Natural killer cell treated with Interleukin-12 subunit alpha and Interleukin-12 subunit beta and Interleukin-15 and Interleukin-18, amount 100 ng/mL, for 72 hours (primary cell): Measurements from ENCODE around the gene ENDOV. TPM values are rescaled to one million over a fixed set of nuclear protein-coding genes. Genes with fewer than 3 reads are reported as not detected.
A peak's percentile ranks its signal among the peaks of the same experiment; 100 is the strongest.

Experiments
- ATAC-seq, 2 donors: fragments of 150-1000 bp; cut with Tn5 transposase in 1 of 2; sonication (Bioruptor Pico), chemical (Tn5 transposase) in 1 of 2; 2 replicates each; pipeline ENCODE4 v1.10.0; 2021
- DNase-seq: peaks from one replicate; pipeline ENCODE4 v3.0.0; 2022; ENCODE audit warnings: low spot score
- H3K27ac Mint-ChIP-seq, 2 donors: 1 replicate in 1 of 2; 2 replicates in 1 of 2; pipeline ENCODE4 v1.8.0; 2022; ENCODE audit warnings: mixed read lengths in 2 of 2, mild to moderate bottlenecking in 1 of 2, moderate library complexity in 1 of 2
- H3K27me3 Mint-ChIP-seq, 2 donors: 1 replicate in 1 of 2; 2 replicates in 1 of 2; pipeline ENCODE4 v1.8.0; 2022; ENCODE audit warnings: mixed read lengths in 2 of 2
- H3K36me3 Mint-ChIP-seq: one replicate; pipeline ENCODE4 v1.8.0; 2022; ENCODE audit warnings: mixed read lengths
- H3K4me1 Mint-ChIP-seq, 2 donors: 1 replicate in 1 of 2; 2 replicates in 1 of 2; pipeline ENCODE4 v1.8.0; 2022; ENCODE audit warnings: low read depth in 2 of 2, mixed read lengths in 2 of 2, mild to moderate bottlenecking in 1 of 2
- H3K4me3 Mint-ChIP-seq: one replicate; pipeline ENCODE4 v1.8.0; 2022; ENCODE audit warnings: mixed read lengths
- H3K9me3 Mint-ChIP-seq: 2 replicates; pipeline ENCODE4 v1.8.0; 2022; ENCODE audit warnings: mixed read lengths
- total RNA-seq, 2 donors: library from RNA; stranded (reverse); gene quantifications; one replicate each; pipeline ENCODE4 v1.2.3, GENCODE V29; 2022

The ENDOV gene
- total RNA-seq, 2 donors from 2014 or later: 14.0 to 15.2 TPM

- ATAC-seq (no peak), DNase-seq (no peak)
- Mint-ChIP-seq H3K4me3 (peak overlapping the region; percentile 97), H3K36me3 (no peaks in the 10 kb centered on the region), H3K4me1 (peaks cover 31 to 33% of the 10 kb centered on the region in 2 donors), H3K27ac (peak overlapping the region; percentile 98), H3K9me3 (no peaks in the 10 kb centered on the region), H3K27me3 (peaks cover 3 to 16% of the 10 kb centered on the region in 2 donors)
These were observed 40.8 kb downstream of the ENDOV start for GRCh38 chr17:80455784-80456183.

- DNase-seq (no peak), ATAC-seq (no peak)
- Mint-ChIP-seq H3K36me3 (no peaks in the 10 kb centered on the region), H3K27ac (peak overlapping the region; percentile 47 to 58), H3K9me3 (no peaks in the 10 kb centered on the region), H3K4me1 (peaks cover 31 to 33% of the 10 kb centered on the region in 2 donors), H3K4me3 (peak overlapping the region; percentile 41), H3K27me3 (peaks cover 3 to 21% of the 10 kb centered on the region in 2 donors)
These were observed 41.7 kb downstream of the ENDOV start for GRCh38 chr17:80456465-80457235.

GRCh38 chr17:80457236-80457856 lies 42.4 kb downstream of the ENDOV start:
- peak in 1 of 2 donors; percentile 8 for ATAC-seq

GRCh38 chr17:80458016-80458415 lies 43.0 kb downstream of the ENDOV start:
- no peak for ATAC-seq
- Mint-ChIP-seq H3K4me1 (peaks cover 29 to 30% of the 10 kb centered on the region in 2 donors), H3K27me3 (peaks cover 3 to 21% of the 10 kb centered on the region in 2 donors), H3K36me3 (no peaks in the 10 kb centered on the region), H3K27ac (peak overlapping the region; percentile 47 to 58), H3K9me3 (no peaks in the 10 kb centered on the region), H3K4me3 (peak overlapping the region; percentile 41)
- DNase-seq: no peak

More at GRCh38 chr17:80457236-80457856, 42.4 kb downstream of the ENDOV start:
- H3K27ac Mint-ChIP-seq: peak overlapping the region; percentile 47 to 58
- DNase-seq: no peak
- no peaks in the 10 kb centered on the region for H3K9me3 Mint-ChIP-seq
- H3K27me3 Mint-ChIP-seq: peaks cover 3 to 21% of the 10 kb centered on the region in 2 donors
- peaks cover 30 to 31% of the 10 kb centered on the region in 2 donors for H3K4me1 Mint-ChIP-seq
- no peaks in the 10 kb centered on the region for H3K36me3 Mint-ChIP-seq
- peak overlapping the region; percentile 41 for H3K4me3 Mint-ChIP-seq

- DNase-seq (no peak), ATAC-seq (no peak)
- no peaks in the 10 kb centered on the region for H3K9me3 Mint-ChIP-seq
- H3K4me3 Mint-ChIP-seq: no peak overlapping the region
- peaks cover 17 to 18% of the 10 kb centered on the region in 2 donors for H3K4me1 Mint-ChIP-seq
- no peak overlapping the region for H3K27ac Mint-ChIP-seq
- H3K27me3 Mint-ChIP-seq: peaks cover 3 to 21% of the 10 kb centered on the region in 2 donors
- no peaks in the 10 kb centered on the region for H3K36me3 Mint-ChIP-seq
These were observed 44.3 kb downstream of the ENDOV start for GRCh38 chr17:80459234-80459633.

GRCh38 chr17:80460429-80460834 lies 45.5 kb downstream of the ENDOV start:
- H3K4me1 Mint-ChIP-seq: peaks cover 13% of the 10 kb centered on the region in 2 donors
- peaks cover 5 to 21% of the 10 kb centered on the region in 2 donors for H3K27me3 Mint-ChIP-seq
- peak overlapping the region in 1 of 2 donors; percentile 10 for H3K27ac Mint-ChIP-seq
- no peak for DNase-seq
- H3K36me3 Mint-ChIP-seq: no peaks in the 10 kb centered on the region
- H3K9me3 Mint-ChIP-seq: no peaks in the 10 kb centered on the region
- no peak overlapping the region for H3K4me3 Mint-ChIP-seq
- ATAC-seq: no peak

- ATAC-seq: no peak
- no peaks in the 10 kb centered on the region for H3K9me3 Mint-ChIP-seq
- H3K27me3 Mint-ChIP-seq: peaks cover 5 to 21% of the 10 kb centered on the region in 2 donors
- DNase-seq: no peak
- H3K27ac Mint-ChIP-seq: no peak overlapping the region
- no peak overlapping the region for H3K4me3 Mint-ChIP-seq
- no peaks in the 10 kb centered on the region for H3K36me3 Mint-ChIP-seq
- H3K4me1 Mint-ChIP-seq: peaks cover 8 to 12% of the 10 kb centered on the region in 2 donors
These were observed 46.7 kb downstream of the ENDOV start for GRCh38 chr17:80461528-80462160.

GRCh38 chr17:80463784-80464400 lies 48.9 kb downstream of the ENDOV start:
- Mint-ChIP-seq H3K27me3 (peaks cover 9 to 38% of the 10 kb centered on the region in 2 donors), H3K4me1 (peaks cover 0 to 3% of the 10 kb centered on the region in 2 donors), H3K27ac (no peak overlapping the region), H3K9me3 (no peaks in the 10 kb centered on the region), H3K36me3 (no peaks in the 10 kb centered on the region), H3K4me3 (no peak overlapping the region)
- ATAC-seq (no peak), DNase-seq (no peak)

- peaks cover 0 to 6% of the 10 kb centered on the region in 2 donors for H3K4me1 Mint-ChIP-seq
- no peak overlapping the region for H3K27ac Mint-ChIP-seq
- peaks cover 10 to 33% of the 10 kb centered on the region in 2 donors for H3K27me3 Mint-ChIP-seq
- H3K9me3 Mint-ChIP-seq: no peaks in the 10 kb centered on the region
- no peaks in the 10 kb centered on the region for H3K36me3 Mint-ChIP-seq
- no peak overlapping the region for H3K4me3 Mint-ChIP-seq
- no peak for DNase-seq
- no peak for ATAC-seq
These were observed 49.5 kb downstream of the ENDOV start for GRCh38 chr17:80464486-80464885.

GRCh38 chr17:80465327-80465974 lies 50.5 kb downstream of the ENDOV start:
- DNase-seq: no peak
- peaks cover 0 to 10% of the 10 kb centered on the region in 2 donors for H3K4me1 Mint-ChIP-seq
- no peak for ATAC-seq
- H3K27me3 Mint-ChIP-seq: peaks cover 13 to 28% of the 10 kb centered on the region in 2 donors
- no peaks in the 10 kb centered on the region for H3K9me3 Mint-ChIP-seq
- no peak overlapping the region for H3K27ac Mint-ChIP-seq
- H3K4me3 Mint-ChIP-seq: no peak overlapping the region
- no peaks in the 10 kb centered on the region for H3K36me3 Mint-ChIP-seq

- Mint-ChIP-seq H3K4me1 (peaks cover 2 to 13% of the 10 kb centered on the region in 2 donors), H3K27me3 (peaks cover 14 to 20% of the 10 kb centered on the region in 2 donors), H3K9me3 (no peaks in the 10 kb centered on the region), H3K4me3 (no peak overlapping the region), H3K27ac (no peak overlapping the region), H3K36me3 (no peaks in the 10 kb centered on the region)
- no peak for ATAC-seq
- DNase-seq: no peak
These were observed 51.3 kb downstream of the ENDOV start for GRCh38 chr17:80466188-80466705.

- Mint-ChIP-seq H3K36me3 (no peaks in the 10 kb centered on the region), H3K4me3 (no peak overlapping the region), H3K4me1 (peaks cover 14 to 28% of the 10 kb centered on the region in 2 donors), H3K9me3 (no peaks in the 10 kb centered on the region), H3K27me3 (peaks cover 14 to 20% of the 10 kb centered on the region in 2 donors), H3K27ac (no peak overlapping the region)
- ATAC-seq (no peak), DNase-seq (no peak)
These were observed 53.3 kb downstream of the ENDOV start for GRCh38 chr17:80468242-80468641.
